ENCODE results near the gene TIMM17A. TPM values are rescaled to one million over a fixed set of nuclear protein-coding genes. Genes with fewer than 3 reads are reported as not detected.

Gene TIMM17A
- total and polyA plus RNA-seq, 2 of the 4 experiments (the other 2 are of a cell fraction) = 80.4 to 87.3 TPM

DNA sequence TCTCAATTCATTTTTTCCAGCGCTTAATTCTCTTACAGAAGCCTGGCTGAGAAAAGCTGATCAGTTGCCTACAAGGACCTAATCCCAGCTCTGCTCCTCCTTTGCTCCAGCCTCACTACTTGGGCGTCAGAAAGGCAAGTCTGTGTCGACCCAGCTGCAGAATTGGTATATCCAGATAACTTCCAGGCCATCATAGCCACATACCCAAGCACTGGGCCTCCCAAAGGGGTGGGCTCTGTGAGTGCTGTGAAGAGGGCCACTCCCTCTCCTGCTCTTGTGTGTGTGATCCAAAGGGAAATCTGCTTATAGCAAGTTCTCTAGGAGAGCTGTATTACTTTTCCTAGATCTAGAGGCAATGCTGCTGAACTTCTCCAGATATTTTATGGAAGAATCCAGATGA is 27.0 kb upstream of the TIMM17A start:
- no peak for ATAC-seq (ENCODE audit: low read depth)
- no peak overlapping the region for H3K23ac ChIP-seq (ENCODE audit: low read depth, low read length)
- no peak overlapping the region for H4K8ac ChIP-seq (ENCODE audit: low read depth in 2 of 2, low read length in 2 of 2)
- no peak overlapping the region; the same call in 1 of the 2 replicates for H3K14ac ChIP-seq (replicated peaks; ENCODE audit: low read depth, low read length)
- H3K4me3 ChIP-seq (ENCODE audit: insufficient read depth, low read depth, low read length) = no peak overlapping the region
- H4K5ac ChIP-seq (ENCODE audit: low read depth, low read length) = no peak overlapping the region
- H3K79me1 ChIP-seq (ENCODE audit: low read depth in 1 of 2, low read length in 2 of 2) = peaks cover 33 to 64% of the 10 kb centered on the region in 2 experiments
- no TSS peak for BruUV-seq (replicated peaks)
- dilution Hi-C loops (cut with HindIII; ENCODE audit: low sequenced_read_pairs, unreplicated experiment) = no loop called here
- H2BK5ac ChIP-seq (ENCODE audit: low read depth, low read length, poor library complexity, severe bottlenecking) = peak overlapping the region; percentile 26
- H4K91ac ChIP-seq (ENCODE audit: insufficient read depth, low read depth, low read length) = no peak overlapping the region
- H2BK120ac ChIP-seq (ENCODE audit: low read depth, low read length) = no peak overlapping the region
- H3K9me3 ChIP-seq (ENCODE audit: control insufficient read depth, insufficient read depth, low read length) = no peaks in the 10 kb centered on the region
- H3K4me2 ChIP-seq (ENCODE audit: low read depth, low read length) = no peak overlapping the region
- no peaks in the 10 kb centered on the region for H4K20me1 ChIP-seq (ENCODE audit: insufficient read depth, low read length)
- POLR2A ChIA-PET (ENCODE audit: unreplicated experiment) = no interaction called here
- H3K56ac ChIP-seq (ENCODE audit: extremely low read depth, insufficient read depth, low read length) = no peak overlapping the region
- no peak overlapping the region; the same call in 2 of the 3 replicates for H2BK15ac ChIP-seq (ENCODE audit: low read depth, low read length)
- CTCF ChIA-PET = no interaction called here
- no peak overlapping the region for H3K27ac ChIP-seq (ENCODE audit: insufficient read depth, low read length)
- DNase-seq = no peak
- H3K27me3 ChIP-seq (ENCODE audit: control insufficient read depth, insufficient read depth, low read length) = no peaks in the 10 kb centered on the region
- H3K18ac ChIP-seq (ENCODE audit: low read depth, low read length) = no peak overlapping the region
- WGBS, 2 experiments (ENCODE audit: extremely low coverage in 2 of 2, insufficient read length in 1 of 2) = 100% methylated on average over 1 of the region's 3 CpGs; no CpG with 5 or more reads in 1 of the 2 experiments
- no peak overlapping the region for H2BK20ac ChIP-seq (ENCODE audit: low read depth, low read length)
- in situ Hi-C loops (cut with MboI; ENCODE audit: low sequenced_read_pairs) = no loop called here
- H3K9me1 ChIP-seq (ENCODE audit: insufficient read depth, low read length) = peaks cover 11% of the 10 kb centered on the region; the same call in 1 of the 2 replicates
- H3K36me3 ChIP-seq (ENCODE audit: control insufficient read depth, insufficient read depth, low read length) = peaks cover 30% of the 10 kb centered on the region
- H2AK5ac ChIP-seq (ENCODE audit: low read depth, low read length) = no peak overlapping the region
- H3K4me1 ChIP-seq (ENCODE audit: control insufficient read depth, insufficient read depth, low read length) = peaks cover 8% of the 10 kb centered on the region
- intact Hi-C loops (cut with micrococcal nuclease) = no loop called here
- peak overlapping the region; percentile 71 for H2AK9ac ChIP-seq (replicated peaks; ENCODE audit: low read depth, low read length, poor library complexity)
- no peak overlapping the region for H2AFZ ChIP-seq (replicated peaks; ENCODE audit: low read length, poor library complexity)
- H3K4ac ChIP-seq (ENCODE audit: low read depth, low read length) = no peak overlapping the region
- no peak overlapping the region for H3K9ac ChIP-seq (ENCODE audit: low read depth, low read length)
- no peak for TF ChIP-seq MAZ (IDR thresholded peaks at IDR 0.05; ENCODE audit: borderline replicate concordance, low read depth, low read length)
- no peak for TF ChIP-seq MXI1 (IDR thresholded peaks at IDR 0.05; ENCODE audit: borderline replicate concordance, low read depth, low read length)
- TF ChIP-seq CEBPB (IDR thresholded peaks at IDR 0.05; ENCODE audit: low read depth, low read length) = no peak
- TF ChIP-seq RFX5 (IDR thresholded peaks at IDR 0.05; ENCODE audit: low read depth, low read length) = no peak
- no peak for TF ChIP-seq FOS (IDR thresholded peaks at IDR 0.05; ENCODE audit: low read depth, low read length)
- TF ChIP-seq RAD21 (IDR thresholded peaks at IDR 0.05; ENCODE audit: low read length) = no peak
- TF ChIP-seq CHD1 (IDR thresholded peaks at IDR 0.05; ENCODE audit: low read depth, low read length) = no peak
- no peak for TF ChIP-seq NFE2L2 (IDR thresholded peaks at IDR 0.05; ENCODE audit: low read depth, low read length)
- TF ChIP-seq MAFK (IDR thresholded peaks at IDR 0.05; ENCODE audit: low read depth, low read length) = no peak

Measured in IMR-90 (cell line).